Fibroblast of upper back skin (primary cell): ENCODE measurements around the gene KRTAP2-4.

ENCODE experiments used
- DNase-seq: peaks from one replicate; pipeline ENCODE4 v3.0.0-alpha.2; 2013

The KRTAP2-4 gene

DNA sequence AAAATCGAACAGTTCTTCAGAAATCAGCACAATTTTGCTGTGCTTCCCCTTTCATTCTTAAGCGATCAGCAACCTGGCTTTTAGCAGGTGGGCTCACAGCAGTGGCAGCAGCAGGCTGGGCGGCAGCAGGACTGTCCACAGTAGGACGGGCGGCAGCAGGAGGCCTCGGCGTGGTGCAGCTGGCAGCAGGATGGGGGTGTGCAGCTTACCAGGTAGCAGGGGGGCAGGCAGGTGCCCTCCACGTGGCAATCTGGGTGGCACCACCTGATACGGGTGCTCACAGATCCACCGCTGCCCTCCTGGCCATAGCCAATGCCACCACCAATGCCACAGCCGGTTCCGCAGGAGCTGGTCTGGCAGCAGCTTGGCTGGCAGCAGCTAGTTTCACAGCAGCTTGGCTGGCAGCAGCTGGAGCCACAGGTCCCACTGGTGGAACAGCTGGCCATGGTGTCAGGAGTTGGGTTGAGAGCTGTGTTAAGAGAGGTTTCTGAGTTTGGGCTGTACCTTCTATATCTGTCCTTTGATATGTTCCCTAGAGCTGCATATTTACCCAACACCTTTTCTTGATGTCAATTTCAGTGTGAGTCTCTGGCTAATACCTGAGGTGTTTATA, 35.9 kb downstream of the KRTAP2-4 start, which contains the start of gene KRTAP1-4:
KRTAP1-4 (minus strand) TSS at position 563 of the 613 bp plus-strand sequence; CDS start at position 446, 117 bp downstream.
- no peak for DNase-seq

DNA sequence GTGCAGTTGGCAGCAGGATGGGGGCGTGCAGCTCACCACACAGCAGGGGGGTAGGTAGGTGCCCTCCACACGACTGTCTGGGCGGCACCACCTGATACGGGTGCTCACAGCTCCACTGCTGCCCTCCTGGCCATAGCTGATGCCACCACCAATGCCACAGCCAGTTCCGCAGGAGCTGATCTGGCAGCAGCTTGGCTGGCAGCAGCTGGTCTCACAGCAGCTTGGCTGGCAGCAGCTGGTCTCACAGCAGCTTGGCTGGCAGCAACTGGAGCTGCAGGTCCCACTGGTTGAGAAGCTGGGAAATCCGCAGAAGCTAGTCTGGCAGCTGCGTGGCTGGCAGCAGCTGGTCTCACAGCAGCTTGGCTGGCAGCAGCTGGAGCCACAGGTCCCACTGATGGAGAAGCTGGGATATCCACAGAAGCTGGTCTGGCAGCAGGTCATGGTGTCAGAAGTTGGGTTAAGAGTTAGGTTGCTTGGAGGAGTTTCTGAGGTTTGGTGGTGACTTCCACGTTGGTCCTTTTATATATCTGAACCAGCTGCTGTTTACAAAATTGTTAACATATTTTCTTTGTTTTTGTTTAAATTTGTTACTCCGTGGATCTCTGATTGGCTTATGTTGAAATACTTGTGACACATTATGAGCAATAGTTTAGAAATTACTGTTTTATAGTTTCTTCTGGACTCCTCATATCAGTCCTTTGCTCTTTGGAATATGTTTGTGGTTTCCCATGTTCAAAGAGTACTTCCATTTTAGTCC, 38.8 kb downstream of the KRTAP2-4 start, which contains the start of gene KRTAP1-5:
KRTAP1-5 (minus strand) TSS at position 494 of the 757 bp plus-strand sequence; CDS start at position 441, 53 bp downstream.
- DNase-seq = peak; percentile 72

DNA sequence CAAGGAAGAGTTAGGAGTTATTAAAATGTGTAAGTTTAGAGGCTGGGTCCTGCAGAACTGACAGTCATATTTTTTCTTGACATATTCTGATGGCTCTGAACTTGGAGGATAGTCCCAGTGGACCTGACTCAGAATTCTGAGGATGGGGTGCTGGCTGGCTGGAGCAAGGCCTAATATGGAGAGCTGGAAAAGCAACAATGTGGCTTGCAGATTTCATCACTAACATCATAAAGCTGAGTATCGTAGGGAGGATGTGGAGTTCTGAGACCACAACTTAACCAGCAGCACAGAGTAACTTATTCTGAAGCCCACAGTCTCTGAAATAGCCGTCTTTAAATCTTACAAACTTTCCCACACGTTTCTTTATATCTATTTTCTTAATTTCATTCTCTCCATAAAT, 41.0 kb downstream of the KRTAP2-4 start:
- peak; percentile 73 for DNase-seq

DNA sequence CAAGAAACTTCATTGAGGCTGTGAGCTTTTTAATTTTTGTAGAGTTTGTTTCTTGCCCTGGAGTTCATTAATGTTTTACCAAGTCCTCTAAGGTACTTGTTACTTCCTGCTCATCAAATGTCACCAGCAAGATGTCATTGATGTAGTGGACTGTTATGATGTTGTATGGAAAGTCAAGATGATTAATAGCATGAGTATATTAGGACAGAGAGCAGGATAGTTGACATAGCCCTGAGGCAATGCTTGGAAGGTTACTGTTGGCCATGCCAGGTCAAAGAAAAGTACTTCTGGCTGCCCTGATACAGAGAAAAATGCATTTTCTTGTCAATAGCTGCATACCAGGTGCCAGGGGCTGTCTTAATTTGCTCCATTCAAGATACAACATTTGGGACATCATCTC, 45.3 kb downstream of the KRTAP2-4 start:
- DNase-seq = no peak

DNA sequence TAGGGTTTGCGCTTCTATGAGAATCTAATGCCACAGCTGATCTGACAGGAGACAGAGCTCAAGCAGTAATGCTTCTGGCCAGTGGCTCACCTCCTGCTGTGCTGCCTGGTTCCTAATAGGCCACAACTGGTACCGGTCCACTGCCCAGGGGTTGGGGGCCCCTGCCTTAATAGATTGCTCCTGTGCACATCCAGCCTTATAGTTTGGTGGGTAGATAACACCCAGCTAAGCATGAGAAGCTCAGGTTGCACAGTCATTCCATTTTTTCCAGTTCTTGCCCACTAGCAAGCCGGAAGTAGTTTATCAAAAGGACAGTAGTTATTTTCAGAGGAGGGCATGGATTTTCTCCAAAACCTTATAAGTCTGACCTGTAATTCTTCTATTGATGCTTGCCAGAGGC, 46.3 kb downstream of the KRTAP2-4 start:
- no peak for DNase-seq

DNA sequence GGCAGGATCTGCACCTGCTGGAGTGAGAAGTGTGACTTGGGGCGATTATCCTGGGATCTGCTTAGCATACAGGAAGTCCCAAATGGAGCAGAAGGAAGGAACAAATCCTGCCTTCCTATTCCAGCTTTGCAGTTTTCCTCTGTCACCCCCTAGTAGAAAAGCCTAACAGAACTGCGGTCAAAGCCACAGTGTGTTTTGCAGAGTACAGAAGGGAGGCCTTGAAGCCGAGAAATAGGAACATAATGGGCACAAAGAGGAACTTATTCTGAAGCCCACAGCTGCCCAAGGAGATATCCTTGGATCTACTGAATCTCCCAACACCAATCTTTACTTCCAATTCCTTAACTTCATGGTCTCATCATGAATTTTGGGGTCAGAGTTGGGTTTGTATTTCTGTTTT, 47.1 kb downstream of the KRTAP2-4 start:
- DNase-seq = no peak

DNA sequence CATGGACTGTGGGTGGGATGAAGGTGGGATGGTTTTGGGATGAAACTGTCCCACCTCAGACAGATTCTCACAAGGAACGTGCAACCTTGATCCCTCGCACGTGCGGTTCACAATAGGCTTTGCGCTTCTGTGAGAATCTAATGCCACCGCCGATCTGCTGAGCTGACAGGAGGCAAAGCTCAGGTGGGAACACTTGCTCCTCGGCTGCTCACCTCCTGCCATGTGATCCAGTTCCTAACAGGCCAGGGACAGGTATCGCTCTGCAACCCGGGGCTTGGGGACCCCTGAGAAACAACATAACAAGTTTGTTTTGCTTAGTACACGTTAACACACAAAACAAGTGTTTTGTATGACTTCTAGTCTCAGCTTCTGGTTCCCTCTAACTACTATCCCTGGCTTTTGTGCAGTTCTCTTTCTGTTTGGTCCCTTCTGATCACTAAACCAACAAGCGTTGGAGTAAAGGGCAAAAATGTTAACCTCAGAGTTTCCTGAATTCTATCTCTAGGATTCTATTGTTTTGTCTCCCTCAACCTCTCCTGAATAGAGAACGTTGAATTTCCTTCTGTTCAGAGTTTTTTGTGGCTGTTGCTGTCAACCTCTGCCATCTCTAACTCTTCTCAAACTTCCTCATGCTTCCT, 49.0 kb downstream of the KRTAP2-4 start:
- no peak for DNase-seq

DNA sequence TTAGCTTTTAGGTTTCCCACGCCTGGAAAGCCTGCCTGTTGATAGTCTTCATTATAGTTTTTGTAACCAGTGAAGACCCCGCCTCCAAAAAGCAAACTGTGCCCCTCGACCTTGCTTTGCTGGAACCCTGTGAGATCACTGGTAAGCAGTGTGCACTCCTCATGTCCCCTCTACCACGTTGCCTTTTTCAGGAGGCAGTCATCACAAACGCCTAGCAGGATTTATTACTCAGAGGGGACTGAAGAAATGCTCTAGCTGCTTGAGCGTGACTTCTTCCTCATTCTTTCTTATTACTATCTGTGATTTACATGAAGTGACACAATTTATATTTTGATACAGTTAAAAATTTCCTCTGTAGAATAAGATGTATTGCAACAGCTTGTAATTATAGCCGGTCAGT, 50.2 kb downstream of the KRTAP2-4 start:
- DNase-seq = no peak
